H1 (cell line): ENCODE results near the gene ALKBH7. TPM values are rescaled to one million over a fixed set of nuclear protein-coding genes. Genes with fewer than 3 reads are reported as not detected.

ENCODE experiments used
- CTCF ChIA-PET: fragments of 300-600 bp; sonication (Branson Sonifier 250); formaldehyde crosslinking; loops from one replicate; lab custom pipeline; 2021; ENCODE audit not compliant: partially characterized antibody; lab: Charles Lee
- POLR2A ChIA-PET: fragments of 300-600 bp; sonication (Branson Sonifier 250); formaldehyde crosslinking; loops from one replicate; lab custom pipeline; 2021; ENCODE audit warnings: inconsistent platforms; ENCODE audit not compliant: partially characterized antibody; lab: Charles Lee
- DNase-seq, 2 experiments: peaks; one replicate each; pipeline versions ENCODE4 v3.0.0 to v3.0.0-alpha.2; 2010 to 2022; ENCODE audit warnings: low spot score in 2 of 2, low read depth in 1 of 2, mixed read lengths in 1 of 2
- FAIRE-seq: peaks from 2 replicates; lab custom pipeline; 2011; peaks lifted over from hg19 to GRCh38; lab: Jason Lieb, UNC
- H2AFZ ChIP-seq: 2 replicates; pipeline ENCODE4 v1.8.1; 2012; ENCODE audit warnings: low read length, inconsistent platforms
- H2AK5ac ChIP-seq: 2 replicates; pipeline ENCODE4 v1.6.1; 2013; ENCODE audit warnings: low read depth, low read length
- H2BK120ac ChIP-seq: replicated peaks from 2 replicates; pipeline ENCODE3; 2013; ENCODE audit warnings: low read depth, low read length, inconsistent platforms
- H2BK12ac ChIP-seq: 2 replicates; pipeline ENCODE4 v1.6.1; 2013; ENCODE audit warnings: low read depth, low read length
- H2BK15ac ChIP-seq: 2 replicates; pipeline ENCODE4 v1.6.1; 2013; ENCODE audit warnings: low read length
- H2BK20ac ChIP-seq: 2 replicates; pipeline ENCODE4 v1.6.1; 2013; ENCODE audit warnings: low read length
- H2BK5ac ChIP-seq: 2 replicates; pipeline ENCODE4 v1.6.1; 2013; ENCODE audit warnings: low read depth, low read length
- H3K14ac ChIP-seq: 2 replicates; pipeline ENCODE4 v1.6.1; 2013; ENCODE audit warnings: inconsistent platforms; ENCODE audit not compliant: insufficient read length
- H3K18ac ChIP-seq: 2 replicates; pipeline ENCODE4 v1.6.1; 2013; ENCODE audit warnings: low read length; ENCODE audit errors: extremely low read depth
- H3K23ac ChIP-seq: 2 replicates; pipeline ENCODE4 v1.6.1; 2013; ENCODE audit warnings: inconsistent platforms; ENCODE audit not compliant: insufficient read length
- H3K23me2 ChIP-seq: 2 replicates; pipeline ENCODE4 v1.6.1; 2013; ENCODE audit warnings: low read depth, low read length
- H3K27ac ChIP-seq: 2 replicates; pipeline ENCODE4 v1.6.1; 2011; ENCODE audit warnings: low read depth, low read length, inconsistent platforms
- H3K27me3 ChIP-seq, 4 experiments: replicated peaks in 1 of 4; 1 replicate in 1 of 4; 2 replicates in 3 of 4; pipeline versions ENCODE4 v1.6.1 to v1.8.1; 2011 to 2013; ENCODE audit warnings: low read length in 3 of 4, mild to moderate bottlenecking in 3 of 4, inconsistent platforms in 2 of 4, mixed read lengths in 2 of 4, moderate library complexity in 1 of 4; ENCODE audit not compliant: control insufficient read depth in 3 of 4, insufficient read depth in 3 of 4; ENCODE audit errors: extremely low read depth in 1 of 4
- H3K36me3 ChIP-seq, 4 experiments: 2 replicates each; pipeline versions ENCODE4 v1.6.1 to v1.8.1; 2011 to 2013; ENCODE audit warnings: mild to moderate bottlenecking in 4 of 4, low read length in 3 of 4, moderate library complexity in 2 of 4, control low read depth in 1 of 4, inconsistent platforms in 1 of 4; ENCODE audit not compliant: insufficient read depth in 4 of 4, control insufficient read depth in 2 of 4
- H3K4ac ChIP-seq: replicated peaks from 2 replicates; pipeline ENCODE3; 2013; ENCODE audit warnings: low read length, low read depth, mixed read lengths, inconsistent platforms; ENCODE audit not compliant: insufficient read length
- H3K4me1 ChIP-seq, 4 experiments: replicated peaks in 1 of 4; 1 replicate in 1 of 4; 2 replicates in 3 of 4; pipeline versions ENCODE4 v1.6.1 to v1.8.1; 2011 to 2013; ENCODE audit warnings: low read length in 3 of 4, inconsistent platforms in 2 of 4, mixed read lengths in 1 of 4; ENCODE audit not compliant: insufficient read depth in 4 of 4, control insufficient read depth in 3 of 4
- H3K4me2 ChIP-seq, 2 experiments: 2 replicates each; pipeline versions ENCODE4 v1.6.1 to v1.8.1; 2011 to 2013; ENCODE audit warnings: low read depth in 2 of 2, low read length in 2 of 2, control low read depth in 1 of 2, inconsistent platforms in 1 of 2, mild to moderate bottlenecking in 1 of 2; ENCODE audit not compliant: insufficient read depth in 1 of 2
- H3K4me3 ChIP-seq, 4 experiments: fragments of 200-600, 300-600 bp in 1 of 4; sonication (generic), shearing (Covaris generic), sonication (Bioruptor Twin) in 1 of 4; 2 replicates each; pipeline versions ENCODE4 v1.5.1 to v1.8.1; 2011 to 2016; ENCODE audit warnings: low read length in 4 of 4, low read depth in 3 of 4, control low read depth in 2 of 4, inconsistent platforms in 2 of 4, mild to moderate bottlenecking in 2 of 4, mixed read lengths in 1 of 4, moderate library complexity in 1 of 4; ENCODE audit not compliant: insufficient read depth in 2 of 4; ENCODE audit errors: extremely low read depth in 1 of 4
- H3K56ac ChIP-seq: replicated peaks from 2 replicates; pipeline ENCODE3; 2013; ENCODE audit warnings: low read depth, mild to moderate bottlenecking, mixed read lengths, low read length, inconsistent platforms; ENCODE audit not compliant: insufficient read length
- H3K79me1 ChIP-seq: 2 replicates; pipeline ENCODE4 v1.6.1; 2013; ENCODE audit warnings: low read depth, low read length, control low read depth
- H3K79me2 ChIP-seq, 2 experiments: 2 replicates each; pipeline versions ENCODE4 v1.6.1 to v1.8.1; 2012 to 2013; ENCODE audit warnings: low read length in 2 of 2, mild to moderate bottlenecking in 2 of 2, inconsistent platforms in 1 of 2; ENCODE audit not compliant: insufficient read depth in 2 of 2, control insufficient read depth in 1 of 2
- H3K9ac ChIP-seq, 4 experiments: replicated peaks in 1 of 4; 1 replicate in 1 of 4; 2 replicates in 3 of 4; pipeline versions ENCODE4 v1.6.1 to v1.8.1; 2011 to 2013; ENCODE audit warnings: low read depth in 3 of 4, low read length in 3 of 4, control low read depth in 2 of 4, mild to moderate bottlenecking in 2 of 4, moderate library complexity in 2 of 4, inconsistent platforms in 1 of 4; ENCODE audit errors: extremely low read depth in 1 of 4
- H3K9me3 ChIP-seq, 2 experiments: 2 replicates each; pipeline versions ENCODE4 v1.6.1 to v1.8.1; 2012 to 2013; ENCODE audit warnings: mild to moderate bottlenecking in 2 of 2, moderate library complexity in 2 of 2, control low read depth in 1 of 2, inconsistent platforms in 1 of 2, low read depth in 1 of 2, low read length in 1 of 2, mixed read lengths in 1 of 2; ENCODE audit not compliant: insufficient read depth in 2 of 2
- H4K20me1 ChIP-seq, 2 experiments: replicated peaks in 1 of 2; 2 replicates each; pipeline versions ENCODE3 to v1.8.1; 2011 to 2013; ENCODE audit warnings: inconsistent platforms in 2 of 2, low read length in 2 of 2, mild to moderate bottlenecking in 1 of 2; ENCODE audit not compliant: insufficient read depth in 2 of 2, control insufficient read depth in 1 of 2
- H4K5ac ChIP-seq: 2 replicates; pipeline ENCODE4 v1.6.1; 2013; ENCODE audit warnings: low read length, low read depth, mixed read lengths, inconsistent platforms; ENCODE audit not compliant: insufficient read length
- H4K8ac ChIP-seq: 2 replicates; pipeline ENCODE4 v1.8.0; 2013; ENCODE audit warnings: mild to moderate bottlenecking, moderate library complexity, low read length, inconsistent platforms; ENCODE audit not compliant: insufficient read depth; ENCODE audit errors: extremely low read depth
- H4K91ac ChIP-seq: replicated peaks from 2 replicates; pipeline ENCODE3; 2013; ENCODE audit warnings: low read length, mixed read lengths, inconsistent platforms; ENCODE audit not compliant: insufficient read length
- CREB1 ChIP-seq: IDR thresholded peaks from 2 replicates; pipeline ENCODE4 v1.6.1; 2012; ENCODE audit warnings: inconsistent platforms
- EP300 ChIP-seq, 2 experiments: IDR thresholded peaks; 1 replicate in 1 of 2; 2 replicates in 1 of 2; pipeline ENCODE4 v1.6.1; 2011 to 2012; ENCODE audit warnings: low read depth in 2 of 2, low read length in 2 of 2, mild to moderate bottlenecking in 2 of 2, borderline replicate concordance in 1 of 2, inconsistent platforms in 1 of 2, moderate library complexity in 1 of 2
- EZH2 ChIP-seq: fragments of 200-600 bp; sonication (generic); IDR thresholded peaks from 2 replicates; pipeline ENCODE4 v1.7.1; 2012; ENCODE audit warnings: low read depth, mild to moderate bottlenecking, moderate library complexity, low read length, inconsistent platforms; ENCODE audit not compliant: severe bottlenecking
- HDAC2 ChIP-seq, 2 experiments: fragments of 300-600 bp in 1 of 2; sonication (generic) in 1 of 2; IDR thresholded peaks; 2 replicates each; pipeline ENCODE4 v1.6.1; 2011 to 2012; ENCODE audit warnings: low read depth in 2 of 2, low read length in 2 of 2, mild to moderate bottlenecking in 2 of 2, moderate library complexity in 2 of 2, borderline replicate concordance in 1 of 2, inconsistent platforms in 1 of 2
- KDM1A ChIP-seq: fragments of 200-600, 300-600 bp; sonication (generic); IDR thresholded peaks from 2 replicates; pipeline ENCODE4 v1.7.1; 2016; ENCODE audit warnings: mild to moderate bottlenecking, low read length, borderline replicate concordance
- MAX ChIP-seq: IDR thresholded peaks from 2 replicates; pipeline ENCODE4 v1.6.1; 2012; ENCODE audit warnings: inconsistent platforms
- PHF8 ChIP-seq: fragments of 200-600 bp; sonication (generic); conservative IDR thresholded peaks from 2 replicates; pipeline ENCODE4 v1.7.1; 2012; ENCODE audit warnings: low read depth, mild to moderate bottlenecking, inconsistent platforms, low read length, moderate library complexity
- POLR2AphosphoS5 ChIP-seq: IDR thresholded peaks from 2 replicates; pipeline ENCODE4 v1.6.1; 2011; ENCODE audit warnings: low read depth, low read length
- RNF2 ChIP-seq: fragments of 200-900, 300-1000 bp; sonication (generic); IDR thresholded peaks from 2 replicates; pipeline ENCODE4 v1.7.1; 2016; ENCODE audit warnings: borderline replicate concordance, low read depth, mild to moderate bottlenecking, antibody characterized with exemption, low read length; ENCODE audit not compliant: poor library complexity, severe bottlenecking; ENCODE audit errors: missing control alignments
- SAP30 ChIP-seq: fragments of 300-600 bp; sonication (generic); IDR thresholded peaks from 2 replicates; pipeline ENCODE4 v1.7.1; 2012; ENCODE audit warnings: low read length, moderate library complexity, mild to moderate bottlenecking, inconsistent platforms; ENCODE audit not compliant: insufficient read depth, insufficient replicate concordance
- SUZ12 ChIP-seq: fragments of 200-600 bp; sonication (generic); IDR thresholded peaks from 2 replicates; pipeline ENCODE4 v1.6.1; 2012; ENCODE audit warnings: mild to moderate bottlenecking, inconsistent platforms, low read length, moderate library complexity, mixed read lengths
- WGBS, 2 experiments: shearing (Covaris generic) in 1 of 2; methylation state at CpG; one replicate each; pipeline versions ENCODE4 v1.1.6 to v1.1.7; 2013 to 2015; ENCODE audit warnings: low lambda C conversion rate in 2 of 2, mixed read lengths in 2 of 2, inconsistent platforms in 1 of 2, low coverage in 1 of 2, missing lambda C conversion rate in 1 of 2; ENCODE audit not compliant: insufficient replicate concordance in 2 of 2, insufficient coverage in 1 of 2, insufficient read length in 1 of 2; ENCODE audit errors: extremely low coverage in 1 of 2, missing lambda C conversion rate in 1 of 2; 5-methylcytosine and 5-hydroxymethylcytosine counted together
- polyA plus RNA-seq, 7 experiments: library from polyadenylated mRNA; depleted of rRNA in 3 of 7; stranded (reverse) in 5 of 7; unstranded in 2 of 7; fragments of >200 nt in 5 of 7; fragments of 200-250 nt in 2 of 7; gene quantifications; 1 replicate in 5 of 7; 2 replicates in 1 of 7; 4 replicates in 1 of 7; pipeline versions ENCODE4 v1.2.1 to v1.2.3, GENCODE V29; 2011 to 2013; ENCODE audit warnings: missing spikeins in 2 of 7, mixed read lengths in 2 of 7
- total RNA-seq: library from RNA; stranded (reverse); fragmentation: NEBNext Ultra II Directional; extraction: Animal tissue kit (Norgen Biotek cat#: 25700); gene quantifications from 2 replicates; pipeline ENCODE4 v1.2.1, GENCODE V29; 2021

ALKBH7 gene
- total and polyA plus RNA-seq, 2 of the 8 experiments (the other 6 are each of a cell fraction or from before 2014, with no cell fraction given) = 66.3 to 100 TPM

GRCh38 chr19:6334490-6335285, 37.9 kb upstream of the ALKBH7 start:
- Histone ChIP-seq H3K27me3 (no peaks in the 10 kb centered on the region), H4K8ac (no peak overlapping the region), H3K23me2 (no peaks in the 10 kb centered on the region), H3K56ac (no peak overlapping the region), H2BK5ac (no peak overlapping the region), H2BK12ac (no peak overlapping the region), H3K36me3 (no peaks in the 10 kb centered on the region), H3K18ac (no peak overlapping the region), H3K9me3 (peaks cover 0 to 2% of the 10 kb centered on the region in 2 experiments; a peak in 2 of 4 replicates), H3K4me3 (no peak overlapping the region), H3K4me1 (no peaks in the 10 kb centered on the region), H3K79me1 (no peaks in the 10 kb centered on the region), H3K4ac (no peak overlapping the region), H4K5ac (no peak overlapping the region), H3K9ac (no peak overlapping the region), H3K14ac (no peak overlapping the region), H2BK20ac (no peak overlapping the region), H2BK120ac (no peak overlapping the region), H3K4me2 (no peak overlapping the region), H3K79me2 (no peaks in the 10 kb centered on the region), H2AFZ (no peak overlapping the region), H2AK5ac (no peak overlapping the region), H3K27ac (no peak overlapping the region), H3K23ac (no peak overlapping the region), H4K20me1 (no peaks in the 10 kb centered on the region), H2BK15ac (no peak overlapping the region), H4K91ac (no peak overlapping the region)
- POLR2A ChIA-PET = no interaction called here
- WGBS, 2 experiments = 75% methylated on average over 6 of the region's 6 CpGs; no CpG with 5 or more reads in 1 of the 2 experiments
- no peak for FAIRE-seq
- DNase-seq = no peak
- CTCF ChIA-PET = interaction anchor here (1.8 kb wide), 1 partner anchor 19 kb away, joined by 5 read pairs; no protein-coding TSS in a partner anchor
- TF ChIP-seq POLR2AphosphoS5 (no peak), KDM1A (no peak), PHF8 (no peak), CREB1 (no peak), MAX (no peak), RNF2 (no peak), SUZ12 (no peak), SAP30 (no peak), EP300 (IDR thresholded peaks at IDR 0.05; ENCODE audit: borderline replicate concordance in 1 of 2, low read depth in 2 of 2, low read length in 2 of 2) (no peak), EZH2 (no peak), HDAC2 (IDR thresholded peaks at IDR 0.05; ENCODE audit: borderline replicate concordance in 1 of 2, low read depth in 2 of 2, low read length in 2 of 2) (no peak)
